Measurements from ENCODE around the gene CEBPE. TPM values are rescaled to one million over a fixed set of nuclear protein-coding genes. Genes with fewer than 3 reads are reported as not detected.

The CEBPE gene
- total and polyA plus RNA-seq, 7 donors: 0.28 to 0.68 TPM; not detected in 5

DNA sequence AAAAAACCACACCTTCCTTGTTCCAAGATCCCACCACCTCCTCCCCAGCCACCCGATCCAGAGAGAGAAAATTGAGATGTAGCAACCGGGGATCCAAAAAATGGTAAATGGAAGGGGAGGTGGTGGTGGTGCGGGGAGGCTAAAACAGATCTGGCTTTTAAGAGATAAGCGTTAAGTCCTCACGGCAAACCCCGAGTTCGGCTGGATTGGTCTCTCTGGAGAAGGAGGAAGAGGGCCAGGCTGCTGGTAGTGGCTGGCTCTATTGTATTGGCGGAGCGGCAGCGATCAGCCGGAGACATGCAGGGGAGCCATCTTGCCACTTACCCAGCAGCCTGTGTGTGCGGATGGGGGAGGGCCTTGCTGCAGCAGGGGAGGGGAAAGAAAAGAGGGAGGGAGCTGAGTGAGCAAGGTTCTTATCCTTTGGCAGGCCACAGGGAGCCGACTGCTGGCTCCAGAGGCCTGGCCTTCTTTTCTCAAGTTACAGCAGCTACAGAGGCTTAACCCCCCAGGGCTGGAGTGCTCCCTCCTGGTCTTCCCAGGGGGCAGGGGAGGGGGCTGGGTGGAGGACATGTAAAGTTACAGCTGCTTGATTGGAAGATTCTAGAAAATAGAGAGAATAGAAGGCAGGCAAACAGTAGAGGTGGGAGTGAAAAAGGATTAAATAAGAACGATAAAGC is 47.7 kb downstream of the CEBPE start:
- intact Hi-C loops (cut with DNase I): no loop called here
- Histone ChIP-seq H3K27me3 (no peaks in the 10 kb centered on the region), H3K27ac (peak overlapping the region; percentile 75 to 87 (median 84)), H3K36me3 (peaks cover 6 to 70% (median 51%) of the 10 kb centered on the region in 4 donors), H3K4me3 (peak overlapping the region; percentile 49 to 63 (median 54)), H3K9me3 (no peaks in the 10 kb centered on the region), H3K4me1 (peaks cover 0 to 41% (median 38%) of the 10 kb centered on the region in 4 donors)
- WGBS, 2 donors: 1 to 2% methylated on average over 14 of the region's 14 CpGs
- peak; percentile 29 to 77 (median 72) for TF ChIP-seq POLR2AphosphoS5 (IDR thresholded peaks at IDR 0.05)
- peak in 1 of 2 donors; percentile 28 for TF ChIP-seq POLR2A (IDR thresholded peaks at IDR 0.05)
- no peak for TF ChIP-seq EP300 (IDR thresholded peaks at IDR 0.05)
- TF ChIP-seq, protein P1, sequence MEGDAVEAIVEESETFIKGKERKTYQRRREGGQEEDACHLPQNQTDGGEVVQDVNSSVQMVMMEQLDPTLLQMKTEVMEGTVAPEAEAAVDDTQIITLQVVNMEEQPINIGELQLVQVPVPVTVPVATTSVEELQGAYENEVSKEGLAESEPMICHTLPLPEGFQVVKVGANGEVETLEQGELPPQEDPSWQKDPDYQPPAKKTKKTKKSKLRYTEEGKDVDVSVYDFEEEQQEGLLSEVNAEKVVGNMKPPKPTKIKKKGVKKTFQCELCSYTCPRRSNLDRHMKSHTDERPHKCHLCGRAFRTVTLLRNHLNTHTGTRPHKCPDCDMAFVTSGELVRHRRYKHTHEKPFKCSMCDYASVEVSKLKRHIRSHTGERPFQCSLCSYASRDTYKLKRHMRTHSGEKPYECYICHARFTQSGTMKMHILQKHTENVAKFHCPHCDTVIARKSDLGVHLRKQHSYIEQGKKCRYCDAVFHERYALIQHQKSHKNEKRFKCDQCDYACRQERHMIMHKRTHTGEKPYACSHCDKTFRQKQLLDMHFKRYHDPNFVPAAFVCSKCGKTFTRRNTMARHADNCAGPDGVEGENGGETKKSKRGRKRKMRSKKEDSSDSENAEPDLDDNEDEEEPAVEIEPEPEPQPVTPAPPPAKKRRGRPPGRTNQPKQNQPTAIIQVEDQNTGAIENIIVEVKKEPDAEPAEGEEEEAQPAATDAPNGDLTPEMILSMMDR (IDR thresholded peaks at IDR 0.05): no peak
- DNase-seq: peak; percentile 95

DNA sequence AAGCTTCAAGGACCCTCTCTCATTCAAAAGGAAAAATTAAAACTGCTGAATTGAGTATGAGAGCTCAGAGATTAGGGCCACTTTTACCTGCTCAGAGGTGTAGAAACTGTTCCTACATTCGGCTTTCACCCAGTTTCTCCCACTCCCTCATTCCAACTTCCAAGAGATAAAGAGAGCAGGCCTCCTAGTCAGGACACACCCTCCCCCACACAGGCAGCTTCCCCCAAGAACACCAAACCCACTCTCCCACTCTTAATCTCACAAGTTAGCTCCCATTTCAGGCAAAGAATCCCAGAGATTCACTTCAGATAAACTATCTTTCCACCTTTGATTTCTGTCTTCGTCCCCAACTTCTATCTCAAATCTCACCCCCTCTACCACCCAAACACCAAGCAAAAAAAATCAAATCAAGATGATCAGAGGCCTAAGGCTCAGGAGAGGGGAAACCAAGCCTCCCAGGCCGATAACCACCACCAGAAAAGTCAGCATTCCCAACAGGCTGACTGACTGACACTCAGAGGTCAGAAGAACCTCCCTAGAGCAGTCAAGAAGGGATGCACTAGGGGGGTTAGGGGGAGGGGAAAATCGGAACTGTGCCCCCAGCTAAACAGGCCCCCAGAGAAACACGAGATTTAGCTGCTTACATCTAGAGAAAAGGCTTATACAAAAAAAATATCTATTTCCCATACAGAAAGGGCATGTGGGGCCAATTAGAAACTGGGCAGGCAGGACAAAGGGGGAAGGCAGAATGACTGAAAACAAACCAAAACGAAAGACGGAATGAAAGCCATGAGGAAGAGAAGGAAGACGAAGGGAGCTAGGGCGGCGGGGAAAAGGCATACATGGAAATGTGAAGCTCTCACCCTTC is 48.6 kb downstream of the CEBPE start:
- intact Hi-C loops (cut with DNase I): no loop called here
- H3K27ac ChIP-seq: peak overlapping the region; percentile 75 to 87 (median 84)
- TF ChIP-seq EP300 (IDR thresholded peaks at IDR 0.05): no peak
- TF ChIP-seq, protein P1 (IDR thresholded peaks at IDR 0.05): no peak
- no peak for TF ChIP-seq POLR2AphosphoS5 (IDR thresholded peaks at IDR 0.05)
- TF ChIP-seq POLR2A (IDR thresholded peaks at IDR 0.05): no peak
- peaks cover 0 to 41% (median 38%) of the 10 kb centered on the region in 4 donors for H3K4me1 ChIP-seq
- peaks cover 6 to 70% (median 47%) of the 10 kb centered on the region in 4 donors for H3K36me3 ChIP-seq
- peak overlapping the region; percentile 49 to 63 (median 54) for H3K4me3 ChIP-seq
- H3K27me3 ChIP-seq: no peaks in the 10 kb centered on the region
- H3K9me3 ChIP-seq: no peaks in the 10 kb centered on the region
- no peak for DNase-seq
- WGBS, 2 donors: 15 to 18% methylated on average over 10 of the region's 10 CpGs

DNA sequence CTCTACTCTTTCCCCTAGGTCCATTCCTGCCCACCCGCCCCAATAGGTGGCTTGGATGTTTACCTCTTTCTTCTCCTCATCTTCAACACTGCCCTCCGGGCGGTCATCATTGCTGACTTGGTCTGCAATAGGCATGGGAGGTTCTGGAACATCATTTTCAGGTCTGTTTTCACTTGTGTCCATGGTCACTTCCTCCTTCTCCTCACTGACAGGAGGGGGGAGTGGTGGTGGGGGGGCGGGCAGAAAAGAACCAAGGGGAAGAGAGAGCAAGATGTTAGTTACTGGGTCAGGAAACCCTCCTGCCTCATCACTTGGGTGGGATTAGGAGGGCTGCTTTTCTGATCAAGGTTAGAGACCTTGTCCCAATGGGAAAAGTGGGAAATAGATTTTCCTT is 49.6 kb downstream of the CEBPE start:
- Histone ChIP-seq H3K9me3 (no peaks in the 10 kb centered on the region), H3K36me3 (peaks cover 7 to 70% (median 46%) of the 10 kb centered on the region in 4 donors), H3K27ac (peak overlapping the region; percentile 3 to 87 (median 50)), H3K27me3 (no peaks in the 10 kb centered on the region), H3K4me1 (peaks cover 0 to 41% (median 38%) of the 10 kb centered on the region in 4 donors), H3K4me3 (no peak overlapping the region)
- WGBS, 2 donors: 91% methylated on average over 4 of the region's 4 CpGs
- TF ChIP-seq, protein P1 (IDR thresholded peaks at IDR 0.05): no peak
- TF ChIP-seq POLR2A (IDR thresholded peaks at IDR 0.05) (no peak), EP300 (IDR thresholded peaks at IDR 0.05) (no peak), POLR2AphosphoS5 (IDR thresholded peaks at IDR 0.05) (no peak)
- intact Hi-C loops (cut with DNase I): no loop called here
- DNase-seq: no peak

DNA sequence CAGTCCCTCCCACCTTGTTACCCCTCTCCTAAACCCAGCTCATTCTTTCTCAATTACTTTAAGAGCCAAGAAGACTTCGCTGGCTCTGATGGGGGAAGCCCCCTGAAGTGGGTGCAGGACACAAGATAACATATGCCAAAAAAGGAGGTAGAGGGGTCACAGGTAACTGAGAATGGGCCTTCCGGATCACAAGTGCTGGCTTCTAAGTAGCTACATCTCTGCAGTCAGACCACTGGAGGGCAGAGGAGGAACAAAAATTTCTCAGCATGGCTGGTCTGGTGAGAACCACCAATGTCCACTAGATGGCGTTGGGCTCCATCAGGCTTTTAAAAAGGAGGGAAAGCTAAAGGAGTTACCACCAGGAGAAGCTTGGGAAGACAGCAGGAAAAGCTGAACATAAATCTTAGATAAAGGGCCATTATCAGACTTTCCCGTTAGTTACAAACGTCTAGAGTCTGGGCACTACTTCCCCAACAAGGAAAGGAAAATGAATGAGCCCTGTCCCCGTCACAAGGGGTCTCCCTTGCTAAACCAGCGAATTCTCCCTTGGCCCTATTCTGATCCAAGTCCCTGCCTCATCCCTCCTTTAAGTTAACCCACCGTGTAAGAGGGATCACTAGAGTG is 50.2 kb downstream of the CEBPE start:
- no peak overlapping the region for H3K4me3 ChIP-seq
- peak; percentile 90 for DNase-seq
- no peaks in the 10 kb centered on the region for H3K9me3 ChIP-seq
- peaks cover 0 to 41% (median 38%) of the 10 kb centered on the region in 4 donors for H3K4me1 ChIP-seq
- TF ChIP-seq EP300 (IDR thresholded peaks at IDR 0.05) (no peak), POLR2A (IDR thresholded peaks at IDR 0.05) (no peak), POLR2AphosphoS5 (IDR thresholded peaks at IDR 0.05) (peak in 2 of 4 donors; percentile 8 to 20)
- TF ChIP-seq, protein P1 (IDR thresholded peaks at IDR 0.05): peak; percentile 97 to 99 (median 98)
- 28 to 33% methylated on average over 8 of the region's 8 CpGs for WGBS, 2 donors
- intact Hi-C loops (cut with DNase I): no loop called here
- peaks cover 7 to 70% (median 50%) of the 10 kb centered on the region in 4 donors for H3K36me3 ChIP-seq
- H3K27ac ChIP-seq: peak overlapping the region; percentile 3 to 87 (median 50)
- H3K27me3 ChIP-seq: no peaks in the 10 kb centered on the region

Data from sigmoid colon (tissue), 7 donors.